RCC 7860 (cell line): Measurements from ENCODE around the gene NT5C.
A peak's percentile ranks its signal among the peaks of the same experiment; 100 is the strongest.

Experiments
- DNase-seq: peaks from one replicate; pipeline ENCODE4 v3.0.0-alpha.2; 2015; ENCODE audit warnings: low spot score
- FAIRE-seq: peaks from 2 replicates; lab custom pipeline; 2012; peaks lifted over from hg19 to GRCh38; lab: Jason Lieb, UNC

NT5C gene

GRCh38 chr17:75096082-75096625 lies 35.4 kb downstream of the NT5C start:
- DNase-seq (peak; percentile 95), FAIRE-seq (peak; percentile 92)

- FAIRE-seq (no peak), DNase-seq (no peak)
Observed at GRCh38 chr17:75094871-75095399, 36.6 kb downstream of the NT5C start.

GRCh38 chr17:75093548-75094158 lies 37.9 kb downstream of the NT5C start:
- FAIRE-seq (no peak), DNase-seq (no peak)

DNA sequence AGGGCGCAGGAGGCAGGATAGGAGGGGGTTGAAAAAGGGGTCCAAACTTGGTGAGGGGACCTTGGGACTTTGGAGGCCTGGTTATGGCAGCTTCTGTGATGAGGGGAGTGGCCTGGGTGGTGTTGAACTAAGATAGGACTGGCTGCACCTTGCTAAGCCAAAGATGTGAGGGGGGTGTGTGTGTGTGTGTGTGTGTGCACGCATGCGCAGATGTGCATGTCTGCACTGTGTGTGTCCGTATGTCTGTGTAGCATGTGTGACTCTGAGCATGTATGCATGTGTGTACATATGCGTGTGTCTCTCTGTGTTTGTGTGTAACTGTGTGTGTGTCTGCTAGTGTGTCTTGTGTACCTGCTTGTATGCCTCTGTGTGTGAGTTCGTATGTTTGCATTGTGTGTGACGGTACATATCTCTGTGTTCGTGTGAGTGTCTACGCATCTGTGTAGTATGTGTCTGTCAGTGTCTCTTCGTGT lies 39.7 kb downstream of the NT5C start:
- no peak for FAIRE-seq

GRCh38 chr17:75090871-75091854 lies 40.4 kb downstream of the NT5C start:
- DNase-seq (no peak), FAIRE-seq (no peak)

More for the DNA sequence above, 39.7 kb downstream of the NT5C start:
- DNase-seq = no peak

- FAIRE-seq = no peak
Observed at GRCh38 chr17:75088465-75089417, 42.8 kb downstream of the NT5C start.

GRCh38 chr17:75087558-75088453 lies 43.7 kb downstream of the NT5C start, which contains the start of gene SLC16A5:
SLC16A5 (plus strand) TSS chr17:75087954; CDS start chr17:75093637, 5,683 bp downstream.
- FAIRE-seq = no peak
- peak; percentile 65 for DNase-seq

More at GRCh38 chr17:75088465-75089417, 42.8 kb downstream of the NT5C start:
- DNase-seq = peak; percentile 43

GRCh38 chr17:75087182-75087557 lies 44.4 kb downstream of the NT5C start:
- DNase-seq = no peak
- FAIRE-seq = no peak

DNA sequence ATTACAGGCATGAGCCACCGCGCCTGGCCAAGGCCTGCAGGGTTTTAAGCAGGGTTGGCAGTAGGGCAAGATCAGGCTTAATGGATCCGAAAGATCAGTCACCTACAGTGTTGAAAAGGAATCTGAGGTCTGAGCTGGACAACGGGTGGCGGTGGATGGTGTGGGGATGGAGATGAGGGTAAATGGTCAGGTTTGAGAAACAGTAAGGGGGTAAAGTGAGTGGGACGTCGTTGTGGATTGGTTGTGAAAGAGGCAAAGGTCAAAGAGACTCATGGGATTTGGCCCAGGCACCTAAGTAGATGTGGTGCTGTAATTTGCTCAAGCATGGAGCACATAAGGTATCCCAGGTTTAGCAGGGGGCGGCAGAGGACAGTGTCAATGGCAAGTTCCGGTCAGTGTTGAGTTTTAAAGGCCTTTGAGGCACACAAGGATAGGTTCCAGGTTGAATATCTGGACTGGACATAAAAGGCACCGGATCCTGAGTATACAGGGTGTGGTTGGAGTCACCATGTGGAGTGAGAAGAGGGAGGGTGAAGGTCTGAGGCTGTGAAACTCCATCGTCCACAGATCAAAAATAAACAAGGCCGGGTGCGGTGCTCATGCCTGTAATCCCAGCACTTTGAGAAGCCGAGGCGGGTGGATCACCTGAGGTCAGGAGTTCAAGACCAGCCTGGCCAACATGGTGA lies 44.9 kb downstream of the NT5C start:
- DNase-seq (no peak), FAIRE-seq (no peak)

DNA sequence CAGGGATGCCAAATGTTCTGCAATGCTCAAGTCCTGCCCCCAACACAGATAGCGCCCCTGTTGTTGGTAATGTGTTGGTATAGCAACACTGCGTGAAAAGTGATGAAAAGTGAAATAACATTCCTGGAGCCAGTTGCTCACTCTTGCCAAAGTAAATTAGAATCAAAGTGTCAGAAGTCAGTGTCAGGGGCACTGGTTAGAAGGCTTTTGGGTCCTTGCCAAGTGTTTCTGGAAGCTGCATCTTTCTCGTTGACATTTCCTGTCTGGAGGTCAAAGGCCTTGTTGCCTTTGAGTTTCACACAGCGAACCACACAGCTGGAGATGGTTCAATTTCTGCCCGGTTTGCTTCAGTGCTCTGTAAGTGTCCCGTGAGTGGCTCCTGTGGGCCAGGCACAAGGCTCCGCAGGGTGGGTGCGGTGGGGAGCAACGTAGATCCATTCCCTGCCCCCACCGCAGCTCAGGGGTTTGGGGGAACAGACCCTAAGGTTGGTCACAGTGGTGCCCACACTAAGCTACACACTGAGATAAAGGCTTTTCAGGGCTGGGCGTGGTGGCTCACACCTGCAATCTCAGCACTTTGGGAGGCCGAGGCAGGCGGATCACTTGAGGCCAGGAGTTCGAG lies 47.4 kb downstream of the NT5C start:
- peak; percentile 10 for DNase-seq
- FAIRE-seq = no peak

GRCh38 chr17:75082683-75083082 lies 48.9 kb downstream of the NT5C start:
- FAIRE-seq (no peak), DNase-seq (no peak)

GRCh38 chr17:75081611-75082540 lies 49.7 kb downstream of the NT5C start:
- FAIRE-seq = no peak
- no peak for DNase-seq
